HG03139 (cell line): ENCODE measurements around the gene TRPC4.
"Not testable (repeated sequence)": the region's sequence is repeated elsewhere in the genome, so short reads cannot be mapped to it uniquely, and the experiment has no call there.

Experiments used
- ATAC-seq: cut with Tn5 transposase; IDR thresholded peaks from one replicate; pipeline ENCODE4 v1.9.1; 2021; ENCODE audit not compliant: unreplicated experiment

TRPC4 gene

GRCh38 chr13:37835392-37835791 is 34.2 kb downstream of the TRPC4 start:
- ATAC-seq, result no peak

- ATAC-seq, result no peak
Observed at GRCh38 chr13:37833411-37833810, 36.2 kb downstream of the TRPC4 start.

GRCh38 chr13:37816276-37816675 is 53.3 kb downstream of the TRPC4 start:
- ATAC-seq, result no peak

- no peak for ATAC-seq
Observed at GRCh38 chr13:37811441-37811840, 58.1 kb downstream of the TRPC4 start.

- no peak for ATAC-seq
Observed at GRCh38 chr13:37806666-37807065, 62.9 kb downstream of the TRPC4 start.

- no peak for ATAC-seq
Observed at GRCh38 chr13:37797631-37798030, 71.9 kb downstream of the TRPC4 start.

- ATAC-seq, result not testable (repeated sequence)
Observed at GRCh38 chr13:37796795-37797194, 72.8 kb downstream of the TRPC4 start.

- ATAC-seq, result no peak
Observed at GRCh38 chr13:37795326-37795725, 74.2 kb downstream of the TRPC4 start.

- no peak for ATAC-seq
Observed at GRCh38 chr13:37791699-37792098, 77.9 kb downstream of the TRPC4 start.

- no peak for ATAC-seq
Observed at GRCh38 chr13:37788346-37788745, 81.2 kb downstream of the TRPC4 start.

- no peak for ATAC-seq
Observed at GRCh38 chr13:37777676-37778075, 91.9 kb downstream of the TRPC4 start.

- ATAC-seq, result no peak
Observed at GRCh38 chr13:37775871-37776270, 93.7 kb downstream of the TRPC4 start.

- no peak for ATAC-seq
Observed at GRCh38 chr13:37772644-37773043, 96.9 kb downstream of the TRPC4 start.

GRCh38 chr13:37769545-37769944 is 100.0 kb downstream of the TRPC4 start:
- no peak for ATAC-seq

- no peak for ATAC-seq
Observed at GRCh38 chr13:37769078-37769477, 100.5 kb downstream of the TRPC4 start.

GRCh38 chr13:37766502-37766901 is 103.1 kb downstream of the TRPC4 start:
- ATAC-seq, result no peak

- no peak for ATAC-seq
Observed at GRCh38 chr13:37755349-37755748, 114.2 kb downstream of the TRPC4 start.

- ATAC-seq, result no peak
Observed at GRCh38 chr13:37753776-37754175, 115.8 kb downstream of the TRPC4 start.

GRCh38 chr13:37752146-37752545 is 117.4 kb downstream of the TRPC4 start:
- no peak for ATAC-seq

GRCh38 chr13:37751025-37751424 is 118.5 kb downstream of the TRPC4 start:
- no peak for ATAC-seq

- ATAC-seq, result no peak
Observed at GRCh38 chr13:37748913-37749312, 120.7 kb downstream of the TRPC4 start.

- ATAC-seq, result no peak
Observed at GRCh38 chr13:37747071-37747612, 122.4 kb downstream of the TRPC4 start.

- ATAC-seq, result no peak
Observed at GRCh38 chr13:37741536-37741935, 128.0 kb downstream of the TRPC4 start.

- no peak for ATAC-seq
Observed at GRCh38 chr13:37736045-37736444, 133.5 kb downstream of the TRPC4 start.
